CD4-positive, alpha-beta T cell (primary cell): Measurements from ENCODE around the gene VEGFA. TPM values are rescaled to one million over a fixed set of nuclear protein-coding genes. Genes with fewer than 3 reads are reported as not detected.

ENCODE experiments used
- ATAC-seq: fragments of 200-7000 bp; cut with Tn5 transposase; one replicate; pipeline ENCODE4 v1.10.0; 2022; ENCODE audit warnings: mild to moderate bottlenecking; ENCODE audit not compliant: poor library complexity
- CTCF ChIA-PET: fragments of 350-600 bp; sonication (Branson Sonifier 250); formaldehyde crosslinking; loops from one replicate; lab custom pipeline; 2021; ENCODE audit warnings: antibody characterized with exemption, inconsistent platforms; lab: Charles Lee
- POLR2A ChIA-PET: fragments of 350-600 bp; sonication (Branson Sonifier 250); formaldehyde crosslinking; loops from one replicate; lab custom pipeline; 2021; ENCODE audit warnings: antibody characterized with exemption, inconsistent platforms; lab: Charles Lee
- DNase-seq, 14 experiments: peaks; one replicate each; pipeline ENCODE4 v3.0.0-alpha.2; 2013 to 2020; ENCODE audit warnings: mixed read lengths in 2 of 14
- H3K27ac ChIP-seq, 2 donors: one replicate each; pipeline versions ENCODE4 v1.5.1 to v1.7.0; 2013; ENCODE audit warnings: low read length in 2 of 2, low read depth in 1 of 2, mild to moderate bottlenecking in 1 of 2
- H3K27me3 ChIP-seq, 2 experiments: 1 replicate in 1 of 2; 2 replicates in 1 of 2; pipeline versions ENCODE4 v1.6.1 to v1.7.0; 2013; ENCODE audit warnings: low read length in 2 of 2, control low read depth in 1 of 2, mild to moderate bottlenecking in 1 of 2, moderate library complexity in 1 of 2; ENCODE audit not compliant: insufficient read depth in 2 of 2, control insufficient read depth in 1 of 2
- H3K36me3 ChIP-seq: one replicate; pipeline ENCODE4 v1.6.1; 2013; ENCODE audit warnings: low read length, control low read depth; ENCODE audit not compliant: insufficient read depth
- H3K4me1 ChIP-seq: one replicate; pipeline ENCODE4 v1.6.1; 2013; ENCODE audit warnings: low read length, control low read depth; ENCODE audit not compliant: insufficient read depth
- H3K4me3 ChIP-seq: one replicate; pipeline ENCODE4 v1.5.1; 2013; ENCODE audit warnings: mild to moderate bottlenecking, low read length, moderate library complexity
- H3K9me3 ChIP-seq, 2 experiments: 1 replicate in 1 of 2; 2 replicates in 1 of 2; pipeline versions ENCODE4 v1.6.1 to v1.7.0; 2013; ENCODE audit warnings: low read length in 2 of 2, mild to moderate bottlenecking in 2 of 2, control low read depth in 1 of 2, moderate library complexity in 1 of 2; ENCODE audit not compliant: control insufficient read depth in 1 of 2, insufficient read depth in 1 of 2
- H3K27ac Mint-ChIP-seq: one replicate; pipeline ENCODE4 v1.8.0; 2020; ENCODE audit warnings: mixed read lengths
- H3K27me3 Mint-ChIP-seq: one replicate; pipeline ENCODE4 v1.8.0; 2021; ENCODE audit warnings: mixed read lengths
- H3K36me3 Mint-ChIP-seq: one replicate; pipeline ENCODE4 v1.8.0; 2021; ENCODE audit warnings: low read depth, mixed read lengths
- H3K4me1 Mint-ChIP-seq: one replicate; pipeline ENCODE4 v1.8.0; 2021; ENCODE audit warnings: low read depth, mixed read lengths
- H3K4me3 Mint-ChIP-seq: one replicate; pipeline ENCODE4 v1.8.0; 2020; ENCODE audit warnings: mild to moderate bottlenecking, mixed read lengths
- H3K9me3 Mint-ChIP-seq: one replicate; pipeline ENCODE4 v1.8.0; 2020; ENCODE audit warnings: mixed read lengths
- intact Hi-C, 2 experiments: fragments of 100-400 bp; cut with DNase I in 1 of 2; cut with micrococcal nuclease in 1 of 2; formaldehyde crosslinking; loops; one replicate each; pipeline versions ENCODE4 v1.15.1 to v1.9.0; 2023 to 2025; cut with DNase I, micrococcal nuclease
- total RNA-seq, 174 experiments: library from RNA in 2 of 174; stranded (reverse) in 2 of 174; gene quantifications; one replicate each; pipeline ENCODE4 v1.2.3 and lab custom pipeline; 2021 to 2026
- TF ChIP-seq, protein P1 (sequence below): fragments of 200-600 bp; IDR thresholded peaks from one replicate; pipeline ENCODE4 v1.8.0; 2022; ENCODE audit warnings: antibody characterized with exemption, mild to moderate bottlenecking

VEGFA gene
- total RNA-seq, 2 experiments from 2014 or later, result 3.5 to 3.7 TPM

- no peak overlapping the region for H3K4me3 Mint-ChIP-seq
- no peaks in the 10 kb centered on the region for H3K9me3 Mint-ChIP-seq
- TF ChIP-seq, protein P1, sequence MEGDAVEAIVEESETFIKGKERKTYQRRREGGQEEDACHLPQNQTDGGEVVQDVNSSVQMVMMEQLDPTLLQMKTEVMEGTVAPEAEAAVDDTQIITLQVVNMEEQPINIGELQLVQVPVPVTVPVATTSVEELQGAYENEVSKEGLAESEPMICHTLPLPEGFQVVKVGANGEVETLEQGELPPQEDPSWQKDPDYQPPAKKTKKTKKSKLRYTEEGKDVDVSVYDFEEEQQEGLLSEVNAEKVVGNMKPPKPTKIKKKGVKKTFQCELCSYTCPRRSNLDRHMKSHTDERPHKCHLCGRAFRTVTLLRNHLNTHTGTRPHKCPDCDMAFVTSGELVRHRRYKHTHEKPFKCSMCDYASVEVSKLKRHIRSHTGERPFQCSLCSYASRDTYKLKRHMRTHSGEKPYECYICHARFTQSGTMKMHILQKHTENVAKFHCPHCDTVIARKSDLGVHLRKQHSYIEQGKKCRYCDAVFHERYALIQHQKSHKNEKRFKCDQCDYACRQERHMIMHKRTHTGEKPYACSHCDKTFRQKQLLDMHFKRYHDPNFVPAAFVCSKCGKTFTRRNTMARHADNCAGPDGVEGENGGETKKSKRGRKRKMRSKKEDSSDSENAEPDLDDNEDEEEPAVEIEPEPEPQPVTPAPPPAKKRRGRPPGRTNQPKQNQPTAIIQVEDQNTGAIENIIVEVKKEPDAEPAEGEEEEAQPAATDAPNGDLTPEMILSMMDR, result no peak
- DNase-seq (no peak), ATAC-seq (no peak)
- no peaks in the 10 kb centered on the region for H3K4me1 ChIP-seq
- ChIA-PET CTCF (no interaction called here), POLR2A (no interaction called here)
- H3K27ac Mint-ChIP-seq, result no peak overlapping the region
- H3K27me3 Mint-ChIP-seq, result peaks cover 2% of the 10 kb centered on the region
- no peaks in the 10 kb centered on the region for H3K9me3 ChIP-seq
- H3K27ac ChIP-seq, result no peak overlapping the region
- H3K36me3 ChIP-seq, result no peaks in the 10 kb centered on the region
- H3K4me1 Mint-ChIP-seq, result no peaks in the 10 kb centered on the region
- intact Hi-C loops, result no loop called here
- no peaks in the 10 kb centered on the region for H3K36me3 Mint-ChIP-seq
- H3K4me3 ChIP-seq, result no peak overlapping the region
- H3K27me3 ChIP-seq, result peaks cover 0 to 4% of the 10 kb centered on the region in 2 experiments
Observed at GRCh38 chr6:43823390-43823789, 53.4 kb downstream of the VEGFA start.

DNA sequence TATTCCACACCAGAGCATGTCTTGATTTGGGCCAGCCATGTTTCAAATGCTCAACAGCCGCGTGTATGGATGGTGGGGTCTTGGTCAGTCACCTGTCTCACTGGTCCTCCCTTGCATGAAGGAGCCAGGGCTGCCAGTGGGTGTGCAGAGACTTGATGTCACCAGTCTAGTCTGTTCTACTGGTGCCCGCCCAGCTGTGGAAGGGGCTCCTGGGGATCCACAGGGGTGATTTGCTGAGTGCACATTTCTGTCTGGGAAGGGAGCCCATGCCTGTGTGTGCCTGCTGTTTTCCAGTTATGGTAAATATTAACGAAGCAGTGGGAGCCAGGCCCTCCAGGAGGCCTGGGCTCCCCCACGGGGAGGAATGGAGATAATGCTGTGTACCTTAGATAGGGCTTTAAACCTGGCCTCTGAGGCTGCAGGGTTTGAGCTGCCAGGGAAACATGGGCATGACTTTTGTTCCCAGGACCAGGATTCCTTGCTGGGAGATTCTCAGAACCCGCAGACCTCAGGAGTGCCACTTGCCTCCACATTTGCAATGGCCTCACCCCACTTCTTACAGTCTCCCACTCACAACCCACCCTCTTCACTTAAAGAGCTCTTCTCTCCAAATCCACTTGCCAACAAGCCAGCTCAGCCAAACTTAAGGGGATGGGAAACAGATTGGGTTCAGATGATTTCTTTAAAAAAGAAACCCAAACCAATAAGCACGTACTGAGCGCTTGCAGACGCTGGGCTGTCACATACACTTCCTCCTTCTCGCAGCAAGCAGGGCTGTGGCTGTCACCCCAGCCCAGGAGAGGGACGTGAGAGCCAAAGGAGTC is 54.1 kb downstream of the VEGFA start:
- Histone ChIP-seq H3K27me3 (peaks cover 0 to 2% of the 10 kb centered on the region in 2 experiments), H3K9me3 (no peaks in the 10 kb centered on the region), H3K4me1 (no peaks in the 10 kb centered on the region), H3K27ac (no peak overlapping the region), H3K4me3 (no peak overlapping the region), H3K36me3 (no peaks in the 10 kb centered on the region)
- Mint-ChIP-seq H3K27me3 (peaks cover 5% of the 10 kb centered on the region), H3K4me3 (no peak overlapping the region), H3K9me3 (no peaks in the 10 kb centered on the region), H3K36me3 (no peaks in the 10 kb centered on the region), H3K27ac (no peak overlapping the region), H3K4me1 (no peaks in the 10 kb centered on the region)
- POLR2A ChIA-PET, result no interaction called here
- no peak for ATAC-seq
- DNase-seq, result peak in 1 of 14 experiments; percentile 23
- TF ChIP-seq, protein P1, result no peak
- intact Hi-C loops, result no loop called here
- CTCF ChIA-PET, result no interaction called here

DNA sequence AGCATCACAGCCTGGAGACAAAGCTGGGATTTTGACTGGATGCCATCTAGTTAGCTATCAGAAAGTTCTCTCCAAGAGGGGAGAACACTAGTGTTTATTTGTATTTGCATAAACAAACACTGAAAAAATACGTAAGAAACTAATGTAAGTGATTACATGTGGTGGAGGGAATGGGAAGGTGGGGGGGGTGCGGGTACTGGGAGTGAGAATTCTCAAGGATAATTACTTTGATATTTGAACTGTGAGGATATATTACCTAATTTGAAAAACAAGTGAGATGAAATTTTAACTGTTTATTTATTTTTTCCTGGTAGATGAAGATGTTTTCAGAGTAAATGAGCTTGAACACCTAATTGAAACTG is 54.7 kb downstream of the VEGFA start:
- intact Hi-C loops, result no loop called here
- H3K4me1 ChIP-seq, result no peaks in the 10 kb centered on the region
- TF ChIP-seq, protein P1, result no peak
- H3K9me3 Mint-ChIP-seq, result no peaks in the 10 kb centered on the region
- no peaks in the 10 kb centered on the region for H3K4me1 Mint-ChIP-seq
- ChIA-PET CTCF (no interaction called here), POLR2A (no interaction called here)
- H3K27me3 Mint-ChIP-seq, result peaks cover 5% of the 10 kb centered on the region
- no peaks in the 10 kb centered on the region for H3K36me3 Mint-ChIP-seq
- no peak overlapping the region for H3K27ac ChIP-seq
- H3K9me3 ChIP-seq, result no peaks in the 10 kb centered on the region
- no peaks in the 10 kb centered on the region for H3K36me3 ChIP-seq
- no peak for ATAC-seq
- H3K27me3 ChIP-seq, result peaks cover 0 to 2% of the 10 kb centered on the region in 2 experiments
- no peak overlapping the region for H3K27ac Mint-ChIP-seq
- H3K4me3 ChIP-seq, result no peak overlapping the region
- H3K4me3 Mint-ChIP-seq, result no peak overlapping the region
- DNase-seq, result no peak
